GM12878 (cell line): Measurements from ENCODE around the gene PLAC1. TPM values are rescaled to one million over a fixed set of nuclear protein-coding genes. Genes with fewer than 3 reads are reported as not detected.

Experiments used
- ATAC-seq: fragments of 200-7000 bp; cut with Tn5 transposase; 3 replicates; pipeline ENCODE4 v1.9.1; 2020; ENCODE audit warnings: mild to moderate bottlenecking, moderate library complexity
- BruUV-seq: library from RNA; stranded (reverse); fragments of 400-500 nt; replicated peaks from 2 replicates; lab custom pipeline; 2021; lab: Mats Ljungman, UMichigan
- CTCF ChIA-PET: fragments of 300-600 bp; sonication (Branson Sonifier 250); formaldehyde crosslinking; extraction: SDS; loops from one replicate; lab custom pipeline; 2021; ENCODE audit warnings: inconsistent platforms; lab: Yijun Ruan, JAX
- POLR2A ChIA-PET: fragments of 350-600 bp; formaldehyde crosslinking; extraction: SDS; loops from one replicate; lab custom pipeline; 2021; ENCODE audit warnings: inconsistent platforms; lab: Charles Lee
- RAD21 ChIA-PET: fragments of 300-600 bp; sonication (Branson Sonifier 250); formaldehyde crosslinking; loops from one replicate; lab custom pipeline; 2023; ENCODE audit warnings: antibody characterized with exemption; ENCODE audit not compliant: unreplicated experiment; lab: Charles Lee
- SMC1A ChIA-PET: fragments of 300-600 bp; sonication (Branson Sonifier 250); formaldehyde crosslinking; loops from one replicate; lab custom pipeline; 2023; ENCODE audit not compliant: unreplicated experiment, uncharacterized antibody; lab: Charles Lee
- DNase-seq: peaks from one replicate; pipeline ENCODE4 v3.0.0-alpha.2; 2011; ENCODE audit warnings: low read depth, low spot score
- FAIRE-seq: peaks from 3 replicates; lab custom pipeline; 2011; peaks lifted over from hg19 to GRCh38; lab: Jason Lieb, UNC
- H2AFZ ChIP-seq: 2 replicates; pipeline ENCODE4 v1.6.0; 2011; ENCODE audit warnings: low read depth, low read length, control low read depth; ENCODE audit not compliant: control insufficient read depth
- H3K27ac ChIP-seq: 2 replicates; pipeline ENCODE4 v1.5.1; 2011; ENCODE audit warnings: control low read depth; ENCODE audit not compliant: control insufficient read depth, insufficient read depth
- H3K27me3 ChIP-seq, 2 experiments: replicated peaks in 1 of 2; 2 replicates each; pipeline versions ENCODE4 v1.6.0 to v1.6.1; 2011; ENCODE audit warnings: low read length in 1 of 2; ENCODE audit not compliant: control insufficient read depth in 2 of 2, insufficient read depth in 2 of 2
- H3K36me3 ChIP-seq, 2 experiments: 2 replicates each; pipeline ENCODE4 v1.5.1; 2011; ENCODE audit warnings: low read length in 1 of 2; ENCODE audit not compliant: control insufficient read depth in 2 of 2, insufficient read depth in 2 of 2
- H3K4me1 ChIP-seq: 2 replicates; pipeline ENCODE4 v1.6.1; 2011; ENCODE audit warnings: mild to moderate bottlenecking, low read length, moderate library complexity, mixed read lengths; ENCODE audit not compliant: control insufficient read depth, insufficient read depth
- H3K4me2 ChIP-seq: 2 replicates; pipeline ENCODE4 v1.6.0; 2011; ENCODE audit warnings: control low read depth; ENCODE audit not compliant: control insufficient read depth, insufficient read depth
- H3K4me3 ChIP-seq: fragments of 200-600 bp; sonication (generic); 2 replicates; pipeline ENCODE4 v1.5.1; 2016
- H3K79me2 ChIP-seq: 2 replicates; pipeline ENCODE4 v1.6.0; 2011; ENCODE audit warnings: low read length; ENCODE audit not compliant: control insufficient read depth, insufficient read depth
- H3K9ac ChIP-seq: 2 replicates; pipeline ENCODE4 v1.8.0; 2011; ENCODE audit warnings: low read length, control low read depth, mixed read lengths; ENCODE audit not compliant: control insufficient read depth, insufficient read depth
- H3K9me3 ChIP-seq: replicated peaks from 3 replicates; pipeline ENCODE4 v1.5.1; 2011; ENCODE audit warnings: mild to moderate bottlenecking, low read length; ENCODE audit not compliant: control insufficient read depth, insufficient read depth
- H4K20me1 ChIP-seq: 2 replicates; pipeline ENCODE4 v1.6.0; 2011; ENCODE audit not compliant: control insufficient read depth, insufficient read depth
- ASH2L ChIP-seq: fragments of 300-600, 200-600 bp; sonication (generic); IDR thresholded peaks from 2 replicates; pipeline ENCODE4 v1.6.1; 2017; ENCODE audit warnings: low read depth, mild to moderate bottlenecking, borderline replicate concordance
- ATF7 ChIP-seq: fragments of 450-650 bp; IDR thresholded peaks from 2 replicates; pipeline ENCODE4 v1.6.1; 2016; ENCODE audit warnings: low read depth, mild to moderate bottlenecking
- FOXK2 ChIP-seq: fragments of 450-650 bp; IDR thresholded peaks from 2 replicates; pipeline ENCODE4 v1.6.1; 2017; ENCODE audit warnings: mild to moderate bottlenecking, moderate library complexity
- MEF2A ChIP-seq: IDR thresholded peaks from 2 replicates; pipeline ENCODE4 v1.6.1; 2011; ENCODE audit warnings: low read depth, mild to moderate bottlenecking, low read length, moderate library complexity; ENCODE audit not compliant: insufficient read depth
- PKNOX1 ChIP-seq: fragments of 450-650 bp; IDR thresholded peaks from 2 replicates; pipeline ENCODE4 v1.6.1; 2016; ENCODE audit warnings: mild to moderate bottlenecking
- RBBP5 ChIP-seq: fragments of 200-600 bp; sonication (generic); conservative IDR thresholded peaks from 2 replicates; pipeline ENCODE4 v1.6.1; 2016
- SUZ12 ChIP-seq: fragments of 200-600 bp; sonication (generic); IDR thresholded peaks from one replicate; pipeline ENCODE4 v1.6.1; 2018; ENCODE audit warnings: antibody characterized with exemption, mild to moderate bottlenecking; ENCODE audit not compliant: unreplicated experiment
- TBL1XR1 ChIP-seq: IDR thresholded peaks from 2 replicates; pipeline ENCODE4 v1.6.1; 2012; ENCODE audit warnings: low read depth, low read length, improper control_type of control experiment
- ZNF274 ChIP-seq: IDR thresholded peaks from one replicate; pipeline ENCODE4 v1.8.0; 2011; ENCODE audit not compliant: insufficient read length, insufficient read depth
- ZNF592 ChIP-seq: fragments of 450-650 bp; IDR thresholded peaks from 2 replicates; pipeline ENCODE4 v1.6.1; 2017; ENCODE audit warnings: mild to moderate bottlenecking, moderate library complexity
- WGBS: methylation state at CpG from one replicate; pipeline ENCODE4 v1.1.6; 2016; ENCODE audit warnings: low lambda C conversion rate; ENCODE audit not compliant: insufficient replicate concordance, insufficient coverage; ENCODE audit errors: missing lambda C conversion rate; 5-methylcytosine and 5-hydroxymethylcytosine counted together
- in situ Hi-C: fragments of 300-500 bp; cut with MboI; formaldehyde crosslinking; loops from 9 replicates; pipeline ENCODE4 v1.14.3; 2018; ENCODE audit warnings: mixed read lengths
- intact Hi-C: fragments of 100-400 bp; cut with micrococcal nuclease; formaldehyde crosslinking; loops from one replicate; pipeline ENCODE4 v1.14.2; 2022; ENCODE audit not compliant: unreplicated experiment
- polyA plus RNA-seq, 11 experiments: library from polyadenylated mRNA; depleted of rRNA in 4 of 11; unstranded in 6 of 11; stranded (reverse) in 5 of 11; fragments of >200 nt; fragmentation: Nextera tagmentation in 4 of 11; fragmentation: Illumina TruSeq in 1 of 11; extraction: Ambion mirVana in 4 of 11; extraction: Trizol in 1 of 11; gene quantifications; 1 replicate in 1 of 11; 2 replicates in 10 of 11; pipeline versions ENCODE4 v1.2.1 to v1.2.3, GENCODE V29; 2011 to 2016; ENCODE audit warnings: inconsistent platforms in 2 of 11, missing spikeins in 2 of 11, low read depth in 1 of 11
- total RNA-seq, 4 experiments: library from RNA; depleted of rRNA in 3 of 4; stranded (reverse); fragments of >200 nt in 3 of 4; fragmentation: Illumina TruSeq in 1 of 4; extraction: Trizol in 1 of 4; gene quantifications; 2 replicates each; pipeline versions ENCODE4 v1.2.1 to v1.2.3, GENCODE V29; 2013 to 2021
- TF ChIP-seq, protein P1 (sequence below): IDR thresholded peaks from 2 replicates; pipeline ENCODE4 v1.6.1; 2012; ENCODE audit warnings: low read depth, low read length, improper control_type of control experiment
- TF ChIP-seq, protein P2 (sequence below): fragments of 450-650 bp; IDR thresholded peaks from 2 replicates; pipeline ENCODE4 v1.6.1; 2016; ENCODE audit warnings: mild to moderate bottlenecking, moderate library complexity, borderline replicate concordance

Gene PLAC1
- total and polyA plus RNA-seq, 10 of the 15 experiments (the other 5 are each of a cell fraction or from before 2014, with no cell fraction given), result 0.05 to 0.42 (median 0.17) TPM; not detected in 5

GRCh38 chrX:134533352-134533751 lies 124.9 kb downstream of the PLAC1 start (continued):
- TF ChIP-seq ZNF592, result no peak
- TF ChIP-seq, protein P1, sequence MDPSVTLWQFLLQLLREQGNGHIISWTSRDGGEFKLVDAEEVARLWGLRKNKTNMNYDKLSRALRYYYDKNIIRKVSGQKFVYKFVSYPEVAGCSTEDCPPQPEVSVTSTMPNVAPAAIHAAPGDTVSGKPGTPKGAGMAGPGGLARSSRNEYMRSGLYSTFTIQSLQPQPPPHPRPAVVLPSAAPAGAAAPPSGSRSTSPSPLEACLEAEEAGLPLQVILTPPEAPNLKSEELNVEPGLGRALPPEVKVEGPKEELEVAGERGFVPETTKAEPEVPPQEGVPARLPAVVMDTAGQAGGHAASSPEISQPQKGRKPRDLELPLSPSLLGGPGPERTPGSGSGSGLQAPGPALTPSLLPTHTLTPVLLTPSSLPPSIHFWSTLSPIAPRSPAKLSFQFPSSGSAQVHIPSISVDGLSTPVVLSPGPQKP, result no peak
- TF ChIP-seq RBBP5, result no peak
- TF ChIP-seq, all 136 proteins: peak for 0

DNA sequence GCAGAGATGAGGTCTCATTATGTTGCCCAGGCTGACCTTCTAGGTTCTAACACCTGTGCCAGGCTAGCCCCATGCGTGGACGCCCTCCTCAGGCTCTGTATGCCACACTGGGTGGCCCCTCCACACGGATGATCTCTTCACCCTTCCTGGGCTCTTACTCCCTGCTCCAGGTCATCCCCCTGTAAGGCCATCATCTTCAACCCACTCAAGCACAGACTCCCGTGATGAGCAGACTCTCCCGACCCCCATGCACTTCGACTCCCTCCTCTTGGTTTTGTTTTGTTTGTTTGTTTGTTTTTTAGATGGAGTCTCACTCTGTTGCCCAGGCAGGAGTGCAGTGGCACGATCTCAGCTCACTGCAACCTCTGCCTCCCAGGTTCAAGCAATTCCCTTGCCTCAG lies 127.4 kb downstream of the PLAC1 start:
- RAD21 ChIA-PET, result no interaction called here
- H2AFZ ChIP-seq, result no peak overlapping the region
- 61% methylated on average over 7 of the region's 7 CpGs for WGBS
- ATAC-seq (no peak), FAIRE-seq (no peak), DNase-seq (no peak)
- CTCF ChIA-PET, result interaction anchor here (0.6 kb wide), 1 partner anchor 326 kb away, joined by 3 read pairs; no protein-coding TSS in a partner anchor
- no peak overlapping the region for H3K4me2 ChIP-seq
- no peaks in the 10 kb centered on the region for H3K9me3 ChIP-seq
- no peaks in the 10 kb centered on the region for H4K20me1 ChIP-seq
- no peaks in the 10 kb centered on the region for H3K79me2 ChIP-seq
- H3K9ac ChIP-seq, result no peak overlapping the region
- H3K4me1 ChIP-seq, result no peaks in the 10 kb centered on the region
- POLR2A ChIA-PET, result no interaction called here
- H3K27me3 ChIP-seq, result no peaks in the 10 kb centered on the region
- H3K36me3 ChIP-seq, result no peaks in the 10 kb centered on the region
- no peak for TF ChIP-seq MEF2A
- TF ChIP-seq ZNF274, result no peak
- TF ChIP-seq TBL1XR1, result no peak
- TF ChIP-seq, protein P2, sequence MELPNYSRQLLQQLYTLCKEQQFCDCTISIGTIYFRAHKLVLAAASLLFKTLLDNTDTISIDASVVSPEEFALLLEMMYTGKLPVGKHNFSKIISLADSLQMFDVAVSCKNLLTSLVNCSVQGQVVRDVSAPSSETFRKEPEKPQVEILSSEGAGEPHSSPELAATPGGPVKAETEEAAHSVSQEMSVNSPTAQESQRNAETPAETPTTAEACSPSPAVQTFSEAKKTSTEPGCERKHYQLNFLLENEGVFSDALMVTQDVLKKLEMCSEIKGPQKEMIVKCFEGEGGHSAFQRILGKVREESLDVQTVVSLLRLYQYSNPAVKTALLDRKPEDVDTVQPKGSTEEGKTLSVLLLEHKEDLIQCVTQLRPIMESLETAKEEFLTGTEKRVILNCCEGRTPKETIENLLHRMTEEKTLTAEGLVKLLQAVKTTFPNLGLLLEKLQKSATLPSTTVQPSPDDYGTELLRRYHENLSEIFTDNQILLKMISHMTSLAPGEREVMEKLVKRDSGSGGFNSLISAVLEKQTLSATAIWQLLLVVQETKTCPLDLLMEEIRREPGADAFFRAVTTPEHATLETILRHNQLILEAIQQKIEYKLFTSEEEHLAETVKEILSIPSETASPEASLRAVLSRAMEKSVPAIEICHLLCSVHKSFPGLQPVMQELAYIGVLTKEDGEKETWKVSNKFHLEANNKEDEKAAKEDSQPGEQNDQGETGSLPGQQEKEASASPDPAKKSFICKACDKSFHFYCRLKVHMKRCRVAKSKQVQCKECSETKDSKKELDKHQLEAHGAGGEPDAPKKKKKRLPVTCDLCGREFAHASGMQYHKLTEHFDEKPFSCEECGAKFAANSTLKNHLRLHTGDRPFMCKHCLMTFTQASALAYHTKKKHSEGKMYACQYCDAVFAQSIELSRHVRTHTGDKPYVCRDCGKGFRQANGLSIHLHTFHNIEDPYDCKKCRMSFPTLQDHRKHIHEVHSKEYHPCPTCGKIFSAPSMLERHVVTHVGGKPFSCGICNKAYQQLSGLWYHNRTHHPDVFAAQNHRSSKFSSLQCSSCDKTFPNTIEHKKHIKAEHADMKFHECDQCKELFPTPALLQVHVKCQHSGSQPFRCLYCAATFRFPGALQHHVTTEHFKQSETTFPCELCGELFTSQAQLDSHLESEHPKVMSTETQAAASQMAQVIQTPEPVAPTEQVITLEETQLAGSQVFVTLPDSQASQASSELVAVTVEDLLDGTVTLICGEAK, result no peak
- TF ChIP-seq SUZ12, result no peak
- TF ChIP-seq FOXK2, result no peak
- TF ChIP-seq ASH2L, result no peak
- no peak for TF ChIP-seq PKNOX1
- no peak for TF ChIP-seq ATF7
- intact Hi-C loops, result no loop called here
- SMC1A ChIA-PET, result no interaction called here
- in situ Hi-C loops, result no loop called here
- H3K27ac ChIP-seq, result no peak overlapping the region
- H3K4me3 ChIP-seq, result no peak overlapping the region
- BruUV-seq, result no TSS peak
